Osteocyte (in vitro differentiated cells): ENCODE data around the gene FAH. TPM values are rescaled to one million over a fixed set of nuclear protein-coding genes. Genes with fewer than 3 reads are reported as not detected.

Source experiments
- DNase-seq: peaks from one replicate; pipeline ENCODE4 v3.0.0; 2021; ENCODE audit warnings: mixed read lengths; ENCODE audit not compliant: unreplicated experiment; ENCODE audit errors: extremely low spot score
- H3K27ac Mint-ChIP-seq: one replicate; pipeline ENCODE4 v1.8.0; 2021; ENCODE audit warnings: mild to moderate bottlenecking, mixed read lengths; ENCODE audit not compliant: unreplicated experiment
- H3K27me3 Mint-ChIP-seq: one replicate; pipeline ENCODE4 v1.8.0; 2021; ENCODE audit warnings: mixed read lengths; ENCODE audit not compliant: unreplicated experiment
- H3K36me3 Mint-ChIP-seq: one replicate; pipeline ENCODE4 v1.8.0; 2021; ENCODE audit warnings: mixed read lengths; ENCODE audit not compliant: unreplicated experiment
- H3K4me1 Mint-ChIP-seq: one replicate; pipeline ENCODE4 v1.8.0; 2021; ENCODE audit warnings: mixed read lengths; ENCODE audit not compliant: unreplicated experiment
- H3K4me3 Mint-ChIP-seq: one replicate; pipeline ENCODE4 v1.8.0; 2021; ENCODE audit warnings: mild to moderate bottlenecking, moderate library complexity, mixed read lengths; ENCODE audit not compliant: unreplicated experiment
- H3K9me3 Mint-ChIP-seq: one replicate; pipeline ENCODE4 v1.8.0; 2021; ENCODE audit warnings: mixed read lengths; ENCODE audit not compliant: unreplicated experiment
- total RNA-seq: library from RNA; stranded (reverse); gene quantifications from 2 replicates; pipeline ENCODE4 v1.2.1, GENCODE V29; 2021
- TF ChIP-seq, protein P1 (sequence below): fragments of 200-600 bp; sonication (generic); IDR thresholded peaks from 2 replicates; pipeline ENCODE4 v1.5.0; 2021; ENCODE audit warnings: antibody characterized with exemption, mild to moderate bottlenecking, moderate library complexity

The FAH gene
- total RNA-seq, 1 donor from 2014 or later, result 9.5 TPM

DNA sequence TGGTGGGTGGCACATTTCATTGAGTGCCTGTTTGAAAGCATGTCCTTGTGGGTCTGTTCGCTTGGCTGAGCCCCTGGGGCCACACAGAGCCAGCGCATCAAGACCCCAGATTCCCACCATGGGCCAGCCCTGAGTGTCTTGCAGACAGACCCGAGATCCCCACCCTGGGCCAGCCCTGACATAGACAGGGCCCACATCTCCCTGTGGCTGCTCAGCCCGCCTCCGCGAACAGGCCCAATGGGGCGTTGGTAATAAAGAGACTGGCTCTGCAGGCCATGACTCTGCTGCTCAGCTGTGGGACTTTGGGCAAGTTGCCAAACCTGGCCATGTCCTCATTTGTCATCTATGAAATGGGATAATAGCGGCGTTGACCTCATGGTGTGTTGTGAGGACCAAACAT lies 22.6 kb downstream of the FAH start:
- H3K4me1 Mint-ChIP-seq, result peaks cover 11% of the 10 kb centered on the region
- no peak overlapping the region for H3K4me3 Mint-ChIP-seq
- peaks cover 1% of the 10 kb centered on the region for H3K36me3 Mint-ChIP-seq
- TF ChIP-seq, protein P1, sequence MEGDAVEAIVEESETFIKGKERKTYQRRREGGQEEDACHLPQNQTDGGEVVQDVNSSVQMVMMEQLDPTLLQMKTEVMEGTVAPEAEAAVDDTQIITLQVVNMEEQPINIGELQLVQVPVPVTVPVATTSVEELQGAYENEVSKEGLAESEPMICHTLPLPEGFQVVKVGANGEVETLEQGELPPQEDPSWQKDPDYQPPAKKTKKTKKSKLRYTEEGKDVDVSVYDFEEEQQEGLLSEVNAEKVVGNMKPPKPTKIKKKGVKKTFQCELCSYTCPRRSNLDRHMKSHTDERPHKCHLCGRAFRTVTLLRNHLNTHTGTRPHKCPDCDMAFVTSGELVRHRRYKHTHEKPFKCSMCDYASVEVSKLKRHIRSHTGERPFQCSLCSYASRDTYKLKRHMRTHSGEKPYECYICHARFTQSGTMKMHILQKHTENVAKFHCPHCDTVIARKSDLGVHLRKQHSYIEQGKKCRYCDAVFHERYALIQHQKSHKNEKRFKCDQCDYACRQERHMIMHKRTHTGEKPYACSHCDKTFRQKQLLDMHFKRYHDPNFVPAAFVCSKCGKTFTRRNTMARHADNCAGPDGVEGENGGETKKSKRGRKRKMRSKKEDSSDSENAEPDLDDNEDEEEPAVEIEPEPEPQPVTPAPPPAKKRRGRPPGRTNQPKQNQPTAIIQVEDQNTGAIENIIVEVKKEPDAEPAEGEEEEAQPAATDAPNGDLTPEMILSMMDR, result no peak
- H3K27me3 Mint-ChIP-seq, result no peaks in the 10 kb centered on the region
- DNase-seq, result no peak
- no peaks in the 10 kb centered on the region for H3K9me3 Mint-ChIP-seq
- no peak overlapping the region for H3K27ac Mint-ChIP-seq

GRCh38 chr15:80176443-80176842 lies 23.6 kb downstream of the FAH start:
- Mint-ChIP-seq H3K4me1 (peaks cover 11% of the 10 kb centered on the region), H3K4me3 (no peak overlapping the region), H3K27ac (no peak overlapping the region), H3K36me3 (no peaks in the 10 kb centered on the region), H3K9me3 (no peaks in the 10 kb centered on the region), H3K27me3 (no peaks in the 10 kb centered on the region)
- no peak for DNase-seq
- TF ChIP-seq, protein P1, result no peak

- Mint-ChIP-seq H3K9me3 (no peaks in the 10 kb centered on the region), H3K27ac (no peak overlapping the region), H3K36me3 (no peaks in the 10 kb centered on the region), H3K4me3 (no peak overlapping the region), H3K27me3 (no peaks in the 10 kb centered on the region), H3K4me1 (peaks cover 11% of the 10 kb centered on the region)
- TF ChIP-seq, protein P1, result no peak
- DNase-seq, result no peak
These were observed 24.4 kb downstream of the FAH start for GRCh38 chr15:80177156-80177555.

DNA sequence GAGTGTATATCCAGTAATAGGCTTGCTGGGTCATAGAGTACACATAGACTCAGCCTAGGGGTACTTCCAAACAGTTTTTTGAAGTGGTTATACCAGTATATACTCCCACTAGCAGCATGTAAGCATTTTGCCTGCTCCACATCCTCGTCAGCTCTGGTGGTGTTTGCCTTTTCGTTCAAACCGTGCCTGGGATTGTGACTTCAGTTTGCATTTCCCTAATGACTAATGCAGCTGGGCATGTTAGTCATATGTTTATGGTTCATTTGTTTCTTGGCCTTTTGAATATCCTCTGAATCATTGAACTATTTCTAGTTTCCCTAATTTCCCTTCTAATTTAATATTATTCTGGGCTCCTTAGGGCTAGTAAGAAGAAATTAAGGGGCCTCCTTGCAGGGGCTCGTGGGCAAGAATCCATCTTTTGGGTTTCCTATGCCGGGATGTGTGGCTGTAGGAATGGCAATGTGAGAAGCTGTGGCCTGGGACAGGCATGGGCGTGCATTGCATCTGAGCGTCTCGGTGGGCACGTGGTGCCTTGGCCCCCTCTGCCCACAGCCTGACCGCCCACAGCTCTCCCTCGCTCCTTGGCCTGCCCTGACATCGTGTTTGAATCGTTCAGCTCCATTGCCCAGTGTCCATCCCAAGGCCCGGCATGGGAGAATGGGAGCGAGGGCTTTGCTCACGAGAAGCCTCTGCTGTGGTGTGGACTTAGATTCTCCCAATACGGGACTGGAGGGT lies 26.4 kb downstream of the FAH start:
- TF ChIP-seq, protein P1, result no peak
- Mint-ChIP-seq H3K9me3 (no peaks in the 10 kb centered on the region), H3K4me3 (no peak overlapping the region), H3K27ac (no peak overlapping the region), H3K4me1 (peaks cover 11% of the 10 kb centered on the region), H3K27me3 (no peaks in the 10 kb centered on the region), H3K36me3 (no peaks in the 10 kb centered on the region)
- no peak for DNase-seq

DNA sequence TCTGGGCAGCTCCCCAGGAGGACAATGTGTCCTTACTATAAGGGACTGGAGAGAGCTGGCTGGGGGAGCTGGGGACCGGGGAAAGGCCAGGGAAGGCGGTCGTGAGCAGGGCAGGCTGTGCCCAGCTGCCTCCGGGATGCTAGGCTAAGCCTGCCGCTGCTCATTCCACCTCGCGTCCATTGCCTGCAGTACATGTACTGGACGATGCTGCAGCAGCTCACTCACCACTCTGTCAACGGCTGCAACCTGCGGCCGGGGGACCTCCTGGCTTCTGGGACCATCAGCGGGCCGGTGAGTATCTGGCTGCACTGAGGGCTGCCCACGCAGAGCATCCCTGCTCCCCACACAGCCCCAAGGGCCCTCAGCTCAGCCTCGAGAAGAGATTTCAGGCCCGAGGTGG lies 27.1 kb downstream of the FAH start:
- Mint-ChIP-seq H3K9me3 (no peaks in the 10 kb centered on the region), H3K36me3 (no peaks in the 10 kb centered on the region), H3K4me1 (peaks cover 11% of the 10 kb centered on the region), H3K4me3 (no peak overlapping the region), H3K27ac (no peak overlapping the region), H3K27me3 (no peaks in the 10 kb centered on the region)
- TF ChIP-seq, protein P1, result no peak
- DNase-seq, result no peak
